ENCODE results near the gene POLD2.

POLD2 gene

DNA sequence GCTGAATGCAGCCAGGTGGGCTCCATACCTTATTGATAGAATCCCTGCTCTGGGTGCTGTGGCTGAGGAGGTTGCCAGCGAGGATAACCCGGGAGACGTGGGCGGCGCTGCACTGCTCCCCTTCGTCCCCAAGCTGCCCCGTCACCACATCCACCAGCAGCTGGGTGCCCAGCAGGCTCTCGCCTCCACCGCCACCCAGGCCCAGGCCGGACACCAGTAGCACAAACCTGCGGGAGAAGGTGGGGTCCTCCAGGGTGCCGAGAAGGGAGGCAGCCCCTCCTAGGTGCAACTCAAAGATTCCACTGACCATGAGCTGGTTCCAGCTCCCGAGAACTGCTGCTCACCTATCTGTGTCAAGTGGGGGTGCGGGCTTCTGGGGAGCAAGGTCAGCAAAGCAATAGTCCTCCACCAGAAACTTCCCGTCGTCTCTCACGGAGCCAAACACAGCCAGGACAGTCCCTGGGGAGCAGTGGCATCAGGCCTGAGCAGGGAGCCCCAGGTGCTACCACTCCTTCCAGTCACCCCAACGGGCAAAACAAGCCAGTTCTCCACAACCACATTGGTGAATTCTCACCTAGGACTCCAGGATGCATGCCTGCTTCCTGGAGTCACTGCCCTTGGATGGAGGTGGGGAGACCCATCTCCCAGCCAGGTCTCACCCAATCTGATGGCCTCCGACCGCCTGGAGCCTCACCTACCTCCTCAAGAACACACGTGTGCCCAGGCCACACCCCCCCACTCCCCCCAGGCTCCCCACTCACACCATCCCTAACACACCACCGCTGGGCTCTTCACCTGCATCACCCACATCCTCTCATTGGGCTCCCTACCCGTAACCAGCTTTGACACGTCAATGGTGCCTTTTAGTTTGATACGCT lies 6.3 kb downstream of the POLD2 start:
- POLR2A ChIA-PET = interaction anchor here (0.6 to 2.8 kb wide), 2 partner anchors 9 to 45 kb away, joined by 4 to 8 read pairs; no protein-coding TSS in a partner anchor

DNA sequence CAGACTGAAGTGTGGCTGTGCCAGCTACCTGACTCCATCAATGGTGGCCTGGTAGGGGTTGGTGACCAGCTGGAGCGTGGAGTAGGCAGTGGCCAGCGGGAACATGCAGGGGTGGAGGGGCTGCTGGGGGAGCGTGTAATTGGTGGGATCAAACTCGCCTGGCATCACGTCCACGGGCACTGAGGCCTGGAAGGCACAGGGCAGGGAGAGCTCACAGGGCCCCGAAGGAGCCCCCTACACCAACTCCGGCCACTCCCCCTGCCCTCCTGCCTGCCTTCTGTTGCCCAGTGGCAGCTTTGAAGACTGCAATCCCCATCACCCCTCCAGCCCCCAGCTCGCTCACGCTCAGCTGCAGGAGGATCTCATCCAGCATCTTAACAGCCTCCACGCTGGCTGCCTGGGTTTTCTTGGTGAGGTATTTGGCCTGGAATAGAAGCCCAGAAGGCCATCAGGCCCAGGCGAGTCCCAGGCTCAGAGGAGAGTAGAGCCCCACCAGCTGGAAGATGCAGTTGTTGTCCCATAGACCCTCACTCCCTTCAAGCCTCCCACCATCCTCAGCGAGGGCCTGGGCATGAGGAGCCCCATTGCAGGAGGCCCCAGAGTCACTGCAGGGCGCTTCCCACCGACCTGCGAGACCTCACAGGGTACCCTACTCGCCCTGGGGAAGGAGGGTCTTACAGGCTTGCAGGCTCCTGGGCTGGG lies 7.1 kb downstream of the POLD2 start:
- no peak overlapping the region for H3K4me3 ChIP-seq (ENCODE audit: low read depth, low read length)
- TF ChIP-seq, protein P1, sequence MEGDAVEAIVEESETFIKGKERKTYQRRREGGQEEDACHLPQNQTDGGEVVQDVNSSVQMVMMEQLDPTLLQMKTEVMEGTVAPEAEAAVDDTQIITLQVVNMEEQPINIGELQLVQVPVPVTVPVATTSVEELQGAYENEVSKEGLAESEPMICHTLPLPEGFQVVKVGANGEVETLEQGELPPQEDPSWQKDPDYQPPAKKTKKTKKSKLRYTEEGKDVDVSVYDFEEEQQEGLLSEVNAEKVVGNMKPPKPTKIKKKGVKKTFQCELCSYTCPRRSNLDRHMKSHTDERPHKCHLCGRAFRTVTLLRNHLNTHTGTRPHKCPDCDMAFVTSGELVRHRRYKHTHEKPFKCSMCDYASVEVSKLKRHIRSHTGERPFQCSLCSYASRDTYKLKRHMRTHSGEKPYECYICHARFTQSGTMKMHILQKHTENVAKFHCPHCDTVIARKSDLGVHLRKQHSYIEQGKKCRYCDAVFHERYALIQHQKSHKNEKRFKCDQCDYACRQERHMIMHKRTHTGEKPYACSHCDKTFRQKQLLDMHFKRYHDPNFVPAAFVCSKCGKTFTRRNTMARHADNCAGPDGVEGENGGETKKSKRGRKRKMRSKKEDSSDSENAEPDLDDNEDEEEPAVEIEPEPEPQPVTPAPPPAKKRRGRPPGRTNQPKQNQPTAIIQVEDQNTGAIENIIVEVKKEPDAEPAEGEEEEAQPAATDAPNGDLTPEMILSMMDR (IDR thresholded peaks at IDR 0.05; ENCODE audit: insufficient read depth, low read length, missing control alignments) = no peak
- DNase-seq (ENCODE audit: low read depth, low spot score) = no peak
- ChIA-PET POLR2A (interaction anchor here (1.0 to 2.8 kb wide), 3 partner anchors 14 to 49 kb away, joined by 3 to 8 read pairs (median 3); no protein-coding TSS in a partner anchor), CTCF (interaction anchor here (1.1 to 1.8 kb wide), 4 partner anchors 9 to 45 kb away, joined by 3 to 6 read pairs (median 5); no protein-coding TSS in a partner anchor)

More for the DNA sequence above, 6.3 kb downstream of the POLD2 start:
- CTCF ChIA-PET = interaction anchor here (1.1 to 1.7 kb wide), 3 partner anchors 9 to 46 kb away, joined by 3 to 5 read pairs (median 5); no protein-coding TSS in a partner anchor
- no peak overlapping the region for H3K4me3 ChIP-seq (ENCODE audit: low read depth, low read length)
- no peak for DNase-seq (ENCODE audit: low read depth, low spot score)
- TF ChIP-seq, protein P1 (IDR thresholded peaks at IDR 0.05; ENCODE audit: insufficient read depth, low read length, missing control alignments) = no peak

DNA sequence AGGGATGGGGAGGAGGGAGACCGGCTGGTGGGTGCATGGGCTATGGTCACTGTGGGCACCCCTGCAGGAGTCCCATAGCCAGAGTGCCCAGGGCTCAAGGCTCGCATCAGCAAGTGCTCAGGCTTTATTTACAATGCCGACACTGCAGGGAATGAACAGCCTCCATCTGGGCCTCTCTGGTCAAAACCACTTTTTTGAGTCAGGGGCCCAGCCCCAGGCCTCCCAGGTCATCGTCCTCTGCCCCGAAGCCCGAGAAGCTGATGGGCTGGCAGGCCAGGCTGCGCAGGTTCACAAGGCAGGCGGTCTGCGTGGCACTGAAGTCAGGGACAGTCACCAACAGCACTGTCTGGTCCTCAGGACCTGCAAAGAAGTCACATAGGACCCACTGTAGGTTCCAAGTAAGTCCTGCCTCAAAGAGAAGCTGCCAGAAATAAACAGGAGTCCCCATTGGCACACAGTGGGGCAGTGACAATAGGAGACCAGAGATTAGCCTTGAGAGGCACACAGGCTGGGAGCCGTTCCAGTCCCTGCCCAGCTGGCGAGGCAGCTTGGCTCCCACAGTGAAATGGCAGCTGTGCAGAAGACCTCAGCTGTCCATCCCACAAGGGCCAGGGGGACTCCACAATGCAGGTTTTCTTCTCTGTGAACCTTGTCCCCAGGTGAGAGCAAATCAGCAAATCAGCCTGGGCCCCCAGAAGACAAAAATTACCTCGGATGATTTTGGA lies 8.6 kb downstream of the POLD2 start:
- ChIA-PET CTCF (interaction anchor here (1.8 kb wide), 1 partner anchor 32 kb away, joined by 6 read pairs; no protein-coding TSS in a partner anchor), POLR2A (interaction anchor here (1.0 to 2.8 kb wide), 2 partner anchors 9 to 42 kb away, joined by 4 to 8 read pairs; no protein-coding TSS in a partner anchor)
- TF ChIP-seq, protein P1 (IDR thresholded peaks at IDR 0.05; ENCODE audit: insufficient read depth, low read length, missing control alignments) = no peak
- H3K4me3 ChIP-seq (ENCODE audit: low read depth, low read length) = no peak overlapping the region
- DNase-seq (ENCODE audit: low read depth, low spot score) = no peak

DNA sequence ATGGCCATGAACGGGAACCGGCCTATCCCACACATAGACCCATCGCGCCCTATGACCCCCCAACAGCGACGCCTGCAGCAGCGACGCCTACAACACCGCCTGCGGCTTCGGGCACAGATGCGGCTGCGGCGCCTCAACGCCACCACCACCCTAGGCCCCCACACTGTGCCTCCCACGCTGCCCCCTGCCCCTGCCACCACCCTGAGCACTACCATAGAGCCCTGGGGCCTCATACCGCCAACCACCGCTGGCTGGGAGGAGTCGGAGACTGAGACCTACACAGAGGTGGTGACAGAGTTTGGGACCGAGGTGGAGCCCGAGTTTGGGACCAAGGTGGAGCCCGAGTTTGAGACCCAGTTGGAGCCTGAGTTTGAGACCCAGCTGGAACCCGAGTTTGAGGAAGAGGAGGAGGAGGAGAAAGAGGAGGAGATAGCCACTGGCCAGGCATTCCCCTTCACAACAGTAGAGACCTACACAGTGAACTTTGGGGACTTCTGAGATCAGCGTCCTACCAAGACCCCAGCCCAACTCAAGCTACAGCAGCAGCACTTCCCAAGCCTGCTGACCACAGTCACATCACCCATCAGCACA lies 9.5 kb downstream of the POLD2 start:
- CTCF ChIA-PET = no interaction called here
- TF ChIP-seq, protein P1 (IDR thresholded peaks at IDR 0.05; ENCODE audit: insufficient read depth, low read length, missing control alignments) = no peak
- POLR2A ChIA-PET = interaction anchor here (2.8 kb wide), 1 partner anchor 42 kb away, joined by 8 read pairs; no protein-coding TSS in a partner anchor
- H3K4me3 ChIP-seq (ENCODE audit: low read depth, low read length) = no peak overlapping the region
- no peak for DNase-seq (ENCODE audit: low read depth, low spot score)

DNA sequence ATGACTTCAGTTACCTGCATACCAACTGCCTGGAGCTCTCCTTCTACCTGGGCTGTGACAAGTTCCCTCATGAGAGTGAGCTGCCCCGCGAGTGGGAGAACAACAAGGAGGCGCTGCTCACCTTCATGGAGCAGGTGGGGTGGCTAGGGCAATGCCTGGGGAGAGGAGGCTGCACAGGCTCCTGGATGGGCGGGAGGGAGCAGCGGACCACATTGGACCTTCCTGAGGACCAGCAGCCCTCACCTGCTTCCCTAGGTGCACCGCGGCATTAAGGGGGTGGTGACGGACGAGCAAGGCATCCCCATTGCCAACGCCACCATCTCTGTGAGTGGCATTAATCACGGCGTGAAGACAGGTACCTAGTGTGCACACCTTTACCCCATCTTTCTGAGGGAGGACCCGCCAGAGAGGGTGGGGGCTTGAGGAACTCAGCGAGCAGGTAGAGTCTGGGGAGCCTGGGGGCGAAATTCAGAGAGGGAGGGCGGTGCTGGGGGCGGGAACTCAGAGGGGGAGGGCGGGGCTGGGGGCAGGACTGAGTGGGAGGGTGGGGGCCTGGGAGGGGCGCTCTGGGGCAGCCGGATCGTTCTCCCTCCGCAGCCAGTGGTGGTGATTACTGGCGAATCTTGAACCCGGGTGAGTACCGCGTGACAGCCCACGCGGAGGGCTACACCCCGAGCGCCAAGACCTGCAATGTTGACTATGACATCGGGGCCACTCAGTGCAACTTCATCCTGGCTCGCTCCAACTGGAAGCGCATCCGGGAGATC lies 10.2 kb downstream of the POLD2 start:
- ChIA-PET CTCF (interaction anchor here (1.7 kb wide), 1 partner anchor 9 kb away, joined by 5 read pairs; no protein-coding TSS in a partner anchor), POLR2A (no interaction called here)
- TF ChIP-seq, protein P1 (IDR thresholded peaks at IDR 0.05; ENCODE audit: insufficient read depth, low read length, missing control alignments) = no peak
- no peak for DNase-seq (ENCODE audit: low read depth, low spot score)
- H3K4me3 ChIP-seq (ENCODE audit: low read depth, low read length) = no peak overlapping the region

Measured in AG04449 (cell line).